Cardiac muscle cell (in vitro differentiated cells and primary cell): ENCODE measurements around the gene ZNF565. TPM values are rescaled to one million over a fixed set of nuclear protein-coding genes. Genes with fewer than 3 reads are reported as not detected.
"Not testable (repeated sequence)": the region's sequence is repeated elsewhere in the genome, so short reads cannot be mapped to it uniquely, and the experiment has no call there.

Experiments
- DNase-seq, 2 donors: peaks; one replicate each; pipeline versions ENCODE4 v3.0.0 to v3.0.0-alpha.2; 2010 to 2017; ENCODE audit warnings: low read depth in 1 of 2, low spot score in 1 of 2
- H3K27ac ChIP-seq: fragments of 200-600 bp; sonication (generic); 2 replicates; pipeline ENCODE4 v1.5.1; 2016
- H3K27me3 ChIP-seq: fragments of 200-600 bp; sonication (generic); 2 replicates; pipeline ENCODE4 v1.6.0; 2016; ENCODE audit warnings: control low read depth
- H3K36me3 ChIP-seq: fragments of 200-600 bp; sonication (generic); 2 replicates; pipeline ENCODE4 v1.5.1; 2016; ENCODE audit warnings: control low read depth
- H3K4me1 ChIP-seq: fragments of 200-600 bp; sonication (generic); 2 replicates; pipeline ENCODE4 v1.8.1; 2017; ENCODE audit warnings: low read depth, mild to moderate bottlenecking, mixed run types
- H3K4me3 ChIP-seq: fragments of 200-600 bp; sonication (generic); 2 replicates; pipeline ENCODE4 v1.5.1; 2016; ENCODE audit warnings: mild to moderate bottlenecking
- H3K9me3 ChIP-seq: fragments of 200-600 bp; sonication (generic); 2 replicates; pipeline ENCODE4 v1.5.1; 2017; ENCODE audit warnings: low read depth, mild to moderate bottlenecking, control low read depth
- polyA plus RNA-seq: library from polyadenylated mRNA; unstranded; fragments of >200 nt; fragmentation: Nextera tagmentation; extraction: Ambion mirVana; gene quantifications from 2 replicates; pipeline ENCODE4 v1.2.1, GENCODE V29; 2016
- total RNA-seq: library from RNA; depleted of rRNA; stranded (reverse); fragments of >200 nt; gene quantifications from 2 replicates; pipeline ENCODE4 v1.2.3, GENCODE V29; 2016
- TF ChIP-seq, protein P1 (sequence below): IDR thresholded peaks from 2 replicates; pipeline ENCODE4 v1.5.1; 2012; ENCODE audit warnings: low read depth, mild to moderate bottlenecking, low read length

ZNF565 gene
- total and polyA plus RNA-seq, 2 experiments from 2014 or later = 1.2 to 4.4 TPM

DNA sequence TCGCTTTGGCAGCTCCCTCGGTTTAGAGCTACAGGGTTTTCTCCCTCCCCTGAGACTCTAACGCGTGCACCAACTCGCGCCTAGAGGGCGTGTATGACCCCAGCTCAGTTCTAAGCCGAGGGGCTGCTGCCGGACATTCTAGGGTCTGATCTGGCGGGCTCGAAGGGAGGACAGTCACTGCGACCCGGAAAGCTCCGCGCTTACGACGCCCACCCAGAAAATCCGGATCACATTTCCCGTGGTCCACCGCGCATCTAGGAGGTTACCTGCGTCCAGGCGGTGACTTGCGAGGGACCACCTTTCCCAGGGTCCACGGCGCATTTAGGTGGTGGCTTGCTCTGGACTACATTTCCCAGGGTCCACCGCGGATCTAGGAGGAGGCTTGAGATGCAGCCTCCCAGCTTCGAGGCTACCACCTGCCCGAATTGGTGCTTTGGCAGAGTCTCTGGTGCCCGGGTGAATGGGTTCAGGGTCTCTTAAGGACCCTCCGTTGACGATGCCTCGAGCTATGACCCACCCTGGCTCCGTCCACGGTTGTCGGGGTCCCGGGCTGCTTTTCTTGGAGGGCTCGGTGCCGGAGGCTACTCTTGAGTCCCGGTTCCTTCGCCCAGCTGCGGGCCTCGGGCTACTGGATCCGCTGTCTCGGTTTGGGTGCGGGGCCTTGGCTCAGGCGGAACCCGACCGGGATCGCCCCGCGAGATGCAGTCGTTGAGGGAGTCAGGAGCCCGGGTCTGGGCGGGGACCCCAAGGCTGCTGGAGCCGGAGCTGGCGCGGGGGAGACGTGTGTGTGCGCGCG, 30.9 kb upstream of the ZNF565 start:
- no peak overlapping the region for H3K4me3 ChIP-seq
- no peaks in the 10 kb centered on the region for H3K4me1 ChIP-seq
- no peak overlapping the region for H3K27ac ChIP-seq
- TF ChIP-seq, protein P1, sequence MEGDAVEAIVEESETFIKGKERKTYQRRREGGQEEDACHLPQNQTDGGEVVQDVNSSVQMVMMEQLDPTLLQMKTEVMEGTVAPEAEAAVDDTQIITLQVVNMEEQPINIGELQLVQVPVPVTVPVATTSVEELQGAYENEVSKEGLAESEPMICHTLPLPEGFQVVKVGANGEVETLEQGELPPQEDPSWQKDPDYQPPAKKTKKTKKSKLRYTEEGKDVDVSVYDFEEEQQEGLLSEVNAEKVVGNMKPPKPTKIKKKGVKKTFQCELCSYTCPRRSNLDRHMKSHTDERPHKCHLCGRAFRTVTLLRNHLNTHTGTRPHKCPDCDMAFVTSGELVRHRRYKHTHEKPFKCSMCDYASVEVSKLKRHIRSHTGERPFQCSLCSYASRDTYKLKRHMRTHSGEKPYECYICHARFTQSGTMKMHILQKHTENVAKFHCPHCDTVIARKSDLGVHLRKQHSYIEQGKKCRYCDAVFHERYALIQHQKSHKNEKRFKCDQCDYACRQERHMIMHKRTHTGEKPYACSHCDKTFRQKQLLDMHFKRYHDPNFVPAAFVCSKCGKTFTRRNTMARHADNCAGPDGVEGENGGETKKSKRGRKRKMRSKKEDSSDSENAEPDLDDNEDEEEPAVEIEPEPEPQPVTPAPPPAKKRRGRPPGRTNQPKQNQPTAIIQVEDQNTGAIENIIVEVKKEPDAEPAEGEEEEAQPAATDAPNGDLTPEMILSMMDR = no peak
- no peaks in the 10 kb centered on the region for H3K9me3 ChIP-seq
- H3K36me3 ChIP-seq = no peaks in the 10 kb centered on the region
- DNase-seq = peak in 1 of 2 donors; percentile 26
- no peaks in the 10 kb centered on the region for H3K27me3 ChIP-seq

DNA sequence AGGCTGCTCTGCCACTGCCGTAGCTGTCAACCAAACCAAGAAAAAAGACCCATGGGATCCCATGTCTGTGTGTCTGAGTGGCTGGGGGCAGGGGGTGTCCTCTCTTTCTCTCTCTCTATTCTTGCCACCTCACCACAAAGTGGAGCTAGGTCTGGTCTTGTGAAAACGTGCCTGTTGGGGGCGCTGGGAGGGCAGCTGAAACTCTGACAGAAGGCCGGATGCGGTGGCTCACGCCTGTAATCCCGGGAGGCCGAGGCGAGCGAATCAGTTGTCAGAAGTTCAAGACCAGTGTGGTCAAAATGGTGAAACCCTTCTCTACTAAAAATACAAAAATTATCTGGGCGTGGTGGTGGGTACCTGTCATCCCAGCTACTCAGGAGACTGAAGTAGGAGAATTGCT, 29.6 kb upstream of the ZNF565 start:
- no peak overlapping the region for H3K27ac ChIP-seq
- DNase-seq = no peak

DNA sequence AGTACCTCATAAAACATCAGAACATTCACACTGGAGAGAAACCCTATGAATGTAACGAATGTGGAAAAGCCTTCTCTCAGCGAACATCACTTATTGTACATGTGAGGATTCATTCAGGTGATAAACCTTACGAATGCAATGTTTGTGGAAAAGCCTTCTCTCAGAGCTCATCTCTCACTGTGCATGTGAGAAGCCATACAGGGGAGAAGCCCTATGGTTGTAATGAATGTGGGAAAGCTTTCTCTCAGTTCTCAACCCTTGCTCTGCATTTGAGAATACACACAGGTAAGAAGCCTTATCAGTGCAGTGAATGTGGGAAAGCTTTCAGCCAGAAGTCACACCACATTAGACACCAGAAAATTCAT, 22.5 kb upstream of the ZNF565 start:
- H3K36me3 ChIP-seq = peaks cover 32% of the 10 kb centered on the region
- H3K4me1 ChIP-seq = no peaks in the 10 kb centered on the region
- no peak for DNase-seq
- no peaks in the 10 kb centered on the region for H3K9me3 ChIP-seq
- no peak overlapping the region for H3K4me3 ChIP-seq
- TF ChIP-seq, protein P1 = no peak
- no peaks in the 10 kb centered on the region for H3K27me3 ChIP-seq
- no peak overlapping the region for H3K27ac ChIP-seq

More for the DNA sequence above, 29.6 kb upstream of the ZNF565 start:
- Histone ChIP-seq H3K4me3 (no peak overlapping the region), H3K36me3 (no peaks in the 10 kb centered on the region), H3K9me3 (no peaks in the 10 kb centered on the region), H3K27me3 (no peaks in the 10 kb centered on the region), H3K4me1 (no peaks in the 10 kb centered on the region)
- TF ChIP-seq, protein P1 = no peak

DNA sequence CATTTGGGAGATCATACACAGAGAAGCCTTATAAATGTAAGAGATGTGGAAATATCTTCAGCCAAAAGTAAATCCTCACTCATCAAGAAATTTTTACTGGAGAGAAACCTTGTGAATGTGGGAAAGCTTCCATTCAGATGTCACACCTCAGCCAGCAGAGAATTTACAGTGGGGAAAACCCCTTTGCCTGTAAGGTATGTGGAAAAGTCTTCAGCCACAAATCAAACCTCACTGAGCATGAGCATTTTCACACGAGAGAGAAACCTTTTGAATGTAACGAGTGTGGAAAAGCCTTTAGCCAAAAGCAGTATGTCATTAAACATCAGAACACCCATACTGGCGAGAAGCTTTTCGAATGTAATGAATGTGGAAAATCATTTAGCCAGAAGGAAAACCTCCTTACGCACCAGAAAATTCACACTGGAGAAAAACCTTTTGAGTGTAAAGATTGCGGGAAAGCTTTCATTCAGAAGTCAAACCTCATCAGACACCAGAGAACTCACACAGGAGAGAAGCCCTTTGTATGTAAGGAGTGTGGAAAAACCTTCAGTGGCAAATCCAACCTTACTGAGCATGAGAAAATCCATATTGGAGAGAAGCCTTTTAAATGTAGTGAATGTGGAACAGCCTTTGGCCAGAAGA, 22.0 kb upstream of the ZNF565 start:
- H3K27me3 ChIP-seq = no peaks in the 10 kb centered on the region
- no peak for DNase-seq
- no peak overlapping the region for H3K27ac ChIP-seq
- TF ChIP-seq, protein P1 = no peak
- no peak overlapping the region for H3K4me3 ChIP-seq
- peaks cover 34% of the 10 kb centered on the region for H3K36me3 ChIP-seq
- no peaks in the 10 kb centered on the region for H3K4me1 ChIP-seq
- H3K9me3 ChIP-seq = no peaks in the 10 kb centered on the region

DNA sequence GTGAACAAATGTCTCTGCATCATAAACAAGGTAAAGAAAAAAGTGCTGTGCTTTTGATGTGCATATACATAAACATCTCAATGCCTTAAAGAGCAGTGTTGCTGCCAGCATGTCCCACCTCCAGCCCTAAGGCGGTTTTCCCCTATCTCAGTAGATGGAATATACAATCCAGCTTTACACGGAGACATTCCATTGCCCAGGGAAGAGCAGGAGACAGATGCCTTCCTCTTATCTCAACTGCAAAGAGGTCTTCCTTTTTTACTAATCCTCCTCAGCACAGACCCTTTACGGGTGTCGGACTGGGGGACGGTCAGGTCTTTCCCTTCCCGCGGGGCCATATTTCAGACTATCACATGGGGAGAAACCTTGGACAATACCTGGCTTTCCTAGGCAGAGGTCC, 19.2 kb upstream of the ZNF565 start:
- H3K4me1 ChIP-seq, H3K27ac ChIP-seq, H3K9me3 ChIP-seq, H3K4me3 ChIP-seq, H3K27me3 ChIP-seq, DNase-seq: not testable (repeated sequence)
- H3K36me3 ChIP-seq = peaks cover 59% of the 10 kb centered on the region
